Lung microvascular endothelial cell (primary cell): ENCODE results near the gene CEP120. TPM values are rescaled to one million over a fixed set of nuclear protein-coding genes. Genes with fewer than 3 reads are reported as not detected.
"Not testable (repeated sequence)": the region's sequence is repeated elsewhere in the genome, so short reads cannot be mapped to it uniquely, and the experiment has no call there.

Experiments used
- DNase-seq, 2 donors: peaks; one replicate each; pipeline versions ENCODE4 v3.0.0 to v3.0.0-alpha.2; 2010; ENCODE audit warnings: low read depth in 2 of 2
- total RNA-seq: library from RNA; depleted of rRNA; stranded (reverse); fragments of >200 nt; gene quantifications from 2 replicates; pipeline ENCODE4 v1.2.1, GENCODE V29; 2014

The CEP120 gene
- total RNA-seq, 1 donor from 2014 or later = 14.5 TPM

- DNase-seq = no peak
Measured at GRCh38 chr5:123389794-123390193, 33.4 kb downstream of the CEP120 start.

GRCh38 chr5:123387313-123387712 lies 35.9 kb downstream of the CEP120 start:
- no peak for DNase-seq

GRCh38 chr5:123382252-123382651 lies 41.0 kb downstream of the CEP120 start:
- no peak for DNase-seq

- DNase-seq = peak; percentile 15 to 20
Measured at GRCh38 chr5:123371575-123372179, 51.5 kb downstream of the CEP120 start.

GRCh38 chr5:123369371-123369968 lies 53.7 kb downstream of the CEP120 start:
- DNase-seq = no peak

GRCh38 chr5:123367739-123368138 lies 55.5 kb downstream of the CEP120 start:
- DNase-seq = peak; percentile 13 to 30

- DNase-seq = no peak
Measured at GRCh38 chr5:123365156-123365555, 58.0 kb downstream of the CEP120 start.

- DNase-seq = no peak
Measured at GRCh38 chr5:123364441-123365155, 58.6 kb downstream of the CEP120 start.

- no peak for DNase-seq
Measured at GRCh38 chr5:123360910-123361309, 62.3 kb downstream of the CEP120 start.

- DNase-seq = no peak
Measured at GRCh38 chr5:123360201-123360571, 63.0 kb downstream of the CEP120 start.

- no peak for DNase-seq
Measured at GRCh38 chr5:123359454-123360200, 63.6 kb downstream of the CEP120 start.

- DNase-seq = no peak
Measured at GRCh38 chr5:123358751-123359150, 64.5 kb downstream of the CEP120 start.

GRCh38 chr5:123358304-123358703 lies 64.9 kb downstream of the CEP120 start:
- no peak for DNase-seq

GRCh38 chr5:123351820-123352219 lies 71.4 kb downstream of the CEP120 start:
- no peak for DNase-seq

- no peak for DNase-seq
Measured at GRCh38 chr5:123351240-123351639, 72.0 kb downstream of the CEP120 start.

GRCh38 chr5:123350742-123351141 lies 72.5 kb downstream of the CEP120 start:
- no peak for DNase-seq

GRCh38 chr5:123344816-123345426 lies 78.3 kb downstream of the CEP120 start:
- peak; percentile 45 to 64 for DNase-seq

GRCh38 chr5:123340928-123341327 lies 82.3 kb downstream of the CEP120 start:
- DNase-seq = no peak

- DNase-seq = not testable (repeated sequence)
Measured at GRCh38 chr5:123308377-123308776, 114.8 kb downstream of the CEP120 start.

- DNase-seq = no peak
Measured at GRCh38 chr5:123305751-123306150, 117.5 kb downstream of the CEP120 start.

- no peak for DNase-seq
Measured at GRCh38 chr5:123304777-123305316, 118.4 kb downstream of the CEP120 start.
